Measurements from ENCODE around the gene RNF149.

DNA sequence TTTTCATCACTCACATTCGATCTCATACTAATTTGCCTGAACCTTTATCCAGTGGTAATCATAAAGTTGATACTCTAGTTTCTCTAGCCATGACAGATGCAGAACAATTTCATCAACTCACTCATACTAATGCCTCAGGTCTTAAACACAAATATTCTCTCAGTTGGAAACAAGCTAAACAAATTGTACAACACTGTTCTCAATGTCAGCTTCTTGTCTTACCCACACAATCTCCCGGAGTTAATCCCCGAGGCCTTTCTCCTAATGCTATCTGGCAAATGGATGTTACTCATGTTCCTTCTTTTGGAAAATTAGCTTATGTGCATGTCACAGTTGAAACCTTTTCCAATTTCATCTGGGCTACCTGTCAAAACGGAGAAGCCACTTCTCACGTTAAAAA is 67.3 kb downstream of the RNF149 start:
- TF ChIP-seq TAF1 (IDR thresholded peaks at IDR 0.05; ENCODE audit: borderline replicate concordance, low read depth, low read length) = no peak
- TF ChIP-seq POLR2AphosphoS5 (IDR thresholded peaks at IDR 0.05; ENCODE audit: low read depth, low read length) = no peak

Measured in GM12892 (cell line).